Stimulated activated effector memory CD8-positive, alpha-beta T cell treated with anti-CD3 and anti-CD28 coated beads, Interleukin-12 subunit alpha, Interleukin-12 subunit beta, amount 100 ng/mL, for 72 hours (primary cell): ENCODE measurements around the gene PBX3.
A peak's percentile ranks its signal among the peaks of the same experiment; 100 is the strongest.

ENCODE experiments used
- ATAC-seq: fragments of 150-1000 bp; cut with Tn5 transposase; 2 replicates; pipeline ENCODE4 v1.10.0; 2021
- DNase-seq, 2 donors: peaks; one replicate each; pipeline ENCODE4 v3.0.0; 2021 to 2022; ENCODE audit warnings: low spot score in 2 of 2
- H3K27ac Mint-ChIP-seq: one replicate; pipeline ENCODE4 v1.8.0; 2022; ENCODE audit warnings: mild to moderate bottlenecking, mixed read lengths
- H3K36me3 Mint-ChIP-seq: one replicate; pipeline ENCODE4 v1.8.0; 2022; ENCODE audit warnings: mild to moderate bottlenecking, mixed read lengths
- H3K4me1 Mint-ChIP-seq: one replicate; pipeline ENCODE4 v1.8.0; 2022; ENCODE audit warnings: mixed read lengths
- H3K4me3 Mint-ChIP-seq: one replicate; pipeline ENCODE4 v1.8.0; 2022; ENCODE audit warnings: mild to moderate bottlenecking, mixed read lengths
- H3K9me3 Mint-ChIP-seq: one replicate; pipeline ENCODE4 v1.8.0; 2022; ENCODE audit warnings: mixed read lengths

The PBX3 gene

GRCh38 chr9:125745018-125745417 is 2.2 kb upstream of the PBX3 start:
- ATAC-seq: no peak
- H3K36me3 Mint-ChIP-seq: peaks cover 23% of the 10 kb centered on the region
- no peaks in the 10 kb centered on the region for H3K9me3 Mint-ChIP-seq
- no peak overlapping the region for H3K27ac Mint-ChIP-seq
- no peaks in the 10 kb centered on the region for H3K4me1 Mint-ChIP-seq
- no peak for DNase-seq
- peak overlapping the region; percentile 94 for H3K4me3 Mint-ChIP-seq

DNA sequence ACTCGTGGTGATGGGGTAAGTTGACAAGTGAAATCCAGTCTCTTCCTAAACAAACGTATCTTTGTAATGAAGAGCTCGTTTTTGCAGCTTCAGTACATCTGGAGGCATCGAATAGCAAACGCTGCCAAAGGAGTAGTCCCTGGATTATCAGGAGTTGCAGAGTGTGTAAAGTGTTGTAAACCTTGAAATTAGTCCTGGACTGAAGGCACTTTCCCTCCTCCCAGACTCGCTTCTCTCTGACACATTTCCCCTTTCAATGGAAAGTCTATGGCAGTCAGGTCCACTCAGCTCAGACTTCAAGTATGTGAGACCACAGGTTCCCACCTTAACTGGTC is 1.5 kb upstream of the PBX3 start:
- Mint-ChIP-seq H3K27ac (peak overlapping the region; percentile 97), H3K9me3 (no peaks in the 10 kb centered on the region), H3K4me1 (peaks cover 2% of the 10 kb centered on the region), H3K4me3 (peak overlapping the region; percentile 94), H3K36me3 (peaks cover 23% of the 10 kb centered on the region)
- DNase-seq: no peak
- no peak for ATAC-seq

GRCh38 chr9:125746017-125746773 is 978 bp upstream of the PBX3 start:
- DNase-seq: peak; percentile 87 to 95
- ATAC-seq: peak; percentile 90
- Mint-ChIP-seq H3K4me1 (peaks cover 6% of the 10 kb centered on the region), H3K4me3 (peak overlapping the region; percentile 94), H3K9me3 (no peaks in the 10 kb centered on the region), H3K36me3 (peaks cover 23% of the 10 kb centered on the region), H3K27ac (peak overlapping the region; percentile 97)

DNA sequence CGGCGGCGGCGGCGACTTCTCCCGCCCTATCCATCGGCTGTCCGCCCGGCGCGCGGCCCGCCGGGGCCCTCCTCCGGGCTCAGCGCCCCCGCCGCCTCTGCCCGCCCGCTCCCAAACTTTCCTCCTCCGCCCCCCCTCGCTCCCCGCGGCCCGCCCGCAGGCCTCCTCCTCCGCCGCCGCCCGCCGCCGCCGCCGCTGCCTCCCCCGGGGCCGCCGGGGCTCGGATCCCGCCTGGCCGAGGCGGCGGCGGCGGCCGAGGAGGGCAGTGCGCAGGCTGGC is 460 bp upstream of the PBX3 start:
- Mint-ChIP-seq H3K4me3 (peak overlapping the region; percentile 94), H3K4me1 (peaks cover 6% of the 10 kb centered on the region), H3K9me3 (no peaks in the 10 kb centered on the region), H3K36me3 (peaks cover 23% of the 10 kb centered on the region), H3K27ac (no peak overlapping the region)
- ATAC-seq: no peak
- DNase-seq: no peak

- peaks cover 6% of the 10 kb centered on the region for H3K4me1 Mint-ChIP-seq
- H3K27ac Mint-ChIP-seq: no peak overlapping the region
- H3K9me3 Mint-ChIP-seq: no peaks in the 10 kb centered on the region
- no peak for ATAC-seq
- DNase-seq: peak; percentile 16 to 66
- H3K36me3 Mint-ChIP-seq: peaks cover 23% of the 10 kb centered on the region
- peak overlapping the region; percentile 70 for H3K4me3 Mint-ChIP-seq
Observed at GRCh38 chr9:125747765-125748445, 732 bp downstream of the PBX3 start.

DNA sequence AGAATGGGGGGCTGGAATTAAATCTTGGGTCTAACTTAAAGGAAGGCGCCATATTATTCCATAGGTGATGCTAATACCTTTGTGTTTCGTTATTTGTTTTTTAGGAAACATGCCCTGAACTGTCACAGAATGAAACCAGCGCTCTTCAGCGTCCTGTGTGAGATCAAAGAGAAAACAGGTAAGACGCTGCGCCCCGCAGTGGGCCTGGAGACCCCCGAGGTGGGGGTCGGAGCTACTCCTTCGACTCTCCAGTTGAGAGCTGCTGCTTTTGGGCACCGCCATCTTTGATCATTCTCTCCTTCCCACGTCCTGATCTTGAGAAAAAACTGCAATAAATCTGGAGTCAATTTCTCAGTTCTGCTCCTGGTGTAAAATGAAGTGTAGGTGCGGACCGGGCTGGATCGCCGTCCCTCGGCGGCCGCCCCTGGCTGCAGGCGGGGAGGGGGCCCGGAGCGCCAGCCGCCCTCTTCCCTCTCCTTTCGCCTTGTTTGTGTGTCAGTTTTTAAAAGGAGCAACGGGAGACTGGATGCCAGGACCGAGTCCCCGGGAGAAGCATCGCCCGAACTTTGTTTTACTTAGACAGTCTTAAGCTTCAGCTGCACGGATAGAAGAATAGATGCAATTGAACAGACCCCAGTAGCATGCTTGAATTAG is 1.4 kb downstream of the PBX3 start:
- Mint-ChIP-seq H3K9me3 (no peaks in the 10 kb centered on the region), H3K4me3 (peak overlapping the region; percentile 70), H3K27ac (no peak overlapping the region), H3K36me3 (peaks cover 23% of the 10 kb centered on the region), H3K4me1 (peaks cover 6% of the 10 kb centered on the region)
- DNase-seq: no peak
- no peak for ATAC-seq

GRCh38 chr9:125749287-125749935 is 2.2 kb downstream of the PBX3 start:
- H3K36me3 Mint-ChIP-seq: peaks cover 23% of the 10 kb centered on the region
- DNase-seq (no peak), ATAC-seq (no peak)
- peak overlapping the region; percentile 70 for H3K4me3 Mint-ChIP-seq
- H3K4me1 Mint-ChIP-seq: peaks cover 6% of the 10 kb centered on the region
- no peaks in the 10 kb centered on the region for H3K9me3 Mint-ChIP-seq
- H3K27ac Mint-ChIP-seq: no peak overlapping the region

DNA sequence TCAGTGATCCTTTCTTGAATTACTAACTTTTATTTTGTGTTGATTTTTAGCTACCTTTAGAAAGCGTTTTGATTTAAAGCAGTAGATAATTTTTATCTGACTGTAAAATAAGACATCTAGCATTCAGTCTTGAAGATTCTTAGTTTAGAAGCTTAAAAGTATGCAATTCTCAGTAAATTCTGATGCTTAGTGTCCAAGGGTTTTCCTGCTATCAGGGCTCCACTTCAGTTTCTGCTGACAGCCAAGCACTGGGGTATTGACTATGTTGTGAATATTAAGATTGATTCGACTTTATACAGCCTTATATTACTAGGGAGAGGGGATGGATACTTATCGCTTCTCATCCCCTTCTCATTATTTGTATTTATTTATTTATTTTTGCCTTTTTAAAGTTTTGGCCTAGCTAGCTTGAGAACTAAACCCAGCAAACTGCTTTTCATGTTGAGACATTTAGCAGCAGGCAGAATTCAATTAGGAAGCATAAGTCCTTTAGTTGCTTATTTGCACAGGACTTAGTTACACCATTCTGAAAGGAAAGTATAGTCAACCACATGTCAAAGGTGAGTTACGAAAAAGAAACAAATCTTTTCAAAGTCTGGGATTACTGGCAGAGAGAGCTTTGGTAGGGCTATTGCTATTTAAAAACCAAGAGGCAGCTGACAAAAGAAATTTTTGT is 2.9 kb downstream of the PBX3 start:
- Mint-ChIP-seq H3K9me3 (no peaks in the 10 kb centered on the region), H3K27ac (no peak overlapping the region), H3K4me1 (peaks cover 6% of the 10 kb centered on the region), H3K36me3 (peaks cover 23% of the 10 kb centered on the region), H3K4me3 (no peak overlapping the region)
- ATAC-seq (no peak), DNase-seq (no peak)

- ATAC-seq: no peak
- Mint-ChIP-seq H3K36me3 (peaks cover 23% of the 10 kb centered on the region), H3K4me1 (peaks cover 6% of the 10 kb centered on the region), H3K9me3 (no peaks in the 10 kb centered on the region), H3K27ac (no peak overlapping the region), H3K4me3 (no peak overlapping the region)
- DNase-seq: no peak
Observed at GRCh38 chr9:125750627-125751011, 3.4 kb downstream of the PBX3 start.

- Mint-ChIP-seq H3K36me3 (peaks cover 16% of the 10 kb centered on the region), H3K27ac (no peak overlapping the region), H3K4me1 (peaks cover 6% of the 10 kb centered on the region), H3K9me3 (no peaks in the 10 kb centered on the region), H3K4me3 (no peak overlapping the region)
- DNase-seq (no peak), ATAC-seq (no peak)
Observed at GRCh38 chr9:125752070-125752628, 5.0 kb downstream of the PBX3 start.

- no peak for DNase-seq
- ATAC-seq: no peak
- H3K4me1 Mint-ChIP-seq: peaks cover 6% of the 10 kb centered on the region
- peaks cover 6% of the 10 kb centered on the region for H3K36me3 Mint-ChIP-seq
- H3K4me3 Mint-ChIP-seq: no peak overlapping the region
- H3K27ac Mint-ChIP-seq: no peak overlapping the region
- H3K9me3 Mint-ChIP-seq: no peaks in the 10 kb centered on the region
Observed at GRCh38 chr9:125754096-125754495, 6.9 kb downstream of the PBX3 start.

DNA sequence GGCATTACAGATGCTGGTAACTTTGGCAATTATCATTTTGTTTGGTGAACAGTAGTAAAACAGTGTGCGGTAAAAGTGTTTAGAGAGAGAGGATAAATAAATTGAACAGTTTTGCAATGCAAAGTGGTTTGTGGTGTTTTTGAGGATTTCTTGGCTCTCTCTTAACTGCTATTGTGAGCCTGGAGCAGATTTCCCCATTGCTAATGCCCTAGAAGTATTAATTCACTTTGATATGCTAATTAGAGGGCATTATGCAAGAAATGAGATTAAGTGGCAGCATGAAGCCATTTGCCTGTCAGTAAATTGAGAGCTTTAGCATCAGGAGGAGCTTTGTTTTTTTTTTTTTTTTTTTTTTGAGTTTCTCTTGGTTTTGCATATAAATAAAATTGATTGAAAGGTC is 8.2 kb downstream of the PBX3 start:
- Mint-ChIP-seq H3K4me3 (no peak overlapping the region), H3K36me3 (no peaks in the 10 kb centered on the region), H3K9me3 (no peaks in the 10 kb centered on the region), H3K27ac (no peak overlapping the region), H3K4me1 (peaks cover 6% of the 10 kb centered on the region)
- no peak for DNase-seq
- ATAC-seq: no peak

GRCh38 chr9:125756518-125756917 is 9.3 kb downstream of the PBX3 start:
- Mint-ChIP-seq H3K4me1 (no peaks in the 10 kb centered on the region), H3K4me3 (no peak overlapping the region), H3K36me3 (no peaks in the 10 kb centered on the region), H3K27ac (no peak overlapping the region), H3K9me3 (no peaks in the 10 kb centered on the region)
- DNase-seq: no peak
- ATAC-seq: no peak

- ATAC-seq (no peak), DNase-seq (no peak)
- Mint-ChIP-seq H3K9me3 (no peaks in the 10 kb centered on the region), H3K27ac (no peak overlapping the region), H3K36me3 (no peaks in the 10 kb centered on the region), H3K4me3 (no peak overlapping the region), H3K4me1 (no peaks in the 10 kb centered on the region)
Observed at GRCh38 chr9:125757834-125758233, 10.7 kb downstream of the PBX3 start.
